Activated effector memory CD4-positive, alpha-beta T cell treated with anti-CD3 and anti-CD28 coated beads, Interleukin-2, amount 50 U/mL, for 16 hours (primary cell): ENCODE data around the gene RALGAPA2.

Experiments
- DNase-seq: peaks from one replicate; pipeline ENCODE4 v3.0.0-alpha.2; 2020

The RALGAPA2 gene

DNA sequence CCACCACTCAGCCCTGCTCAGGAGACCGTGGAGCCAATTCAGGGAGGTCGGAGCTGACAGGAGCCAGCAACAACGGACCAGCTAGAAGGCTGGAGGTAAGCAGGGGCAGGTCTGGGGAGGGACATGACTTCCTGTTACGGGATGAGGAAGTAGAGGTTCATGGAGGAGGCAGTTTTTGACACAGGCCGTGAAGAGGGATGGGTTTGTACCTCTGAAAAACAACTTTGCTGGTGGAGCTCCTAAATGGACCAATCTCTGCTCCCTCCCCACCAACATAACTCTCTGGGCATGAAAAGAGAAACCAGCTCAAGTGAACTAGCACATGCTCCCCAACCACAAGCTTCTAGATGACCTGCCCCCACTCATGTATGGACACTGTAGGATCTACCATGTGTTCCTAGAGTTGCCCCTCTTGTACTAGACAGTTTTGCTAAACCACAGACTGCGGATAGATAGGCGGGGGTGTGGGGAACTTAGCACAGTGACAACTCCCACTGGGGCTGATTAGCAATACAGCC is 31.4 kb downstream of the RALGAPA2 start:
- no peak for DNase-seq

DNA sequence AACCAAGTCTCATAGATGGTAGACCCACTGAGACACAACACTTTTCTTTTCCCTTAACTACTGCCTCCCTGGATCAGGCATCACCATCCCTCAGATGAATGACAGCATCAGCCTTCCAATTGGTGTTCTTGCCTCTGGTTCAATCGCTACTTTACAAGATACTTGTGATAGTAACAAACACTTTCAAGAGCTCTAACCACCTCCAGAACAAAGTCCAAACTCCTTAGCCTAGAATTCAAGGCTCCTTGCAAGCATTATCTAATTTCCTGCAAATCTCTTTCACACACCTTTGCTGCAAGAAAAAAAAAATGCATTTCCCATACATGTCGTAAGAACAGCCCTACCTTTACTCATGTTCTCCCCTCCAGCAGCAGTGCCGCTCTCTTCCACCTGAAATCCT is 33.1 kb downstream of the RALGAPA2 start:
- no peak for DNase-seq

DNA sequence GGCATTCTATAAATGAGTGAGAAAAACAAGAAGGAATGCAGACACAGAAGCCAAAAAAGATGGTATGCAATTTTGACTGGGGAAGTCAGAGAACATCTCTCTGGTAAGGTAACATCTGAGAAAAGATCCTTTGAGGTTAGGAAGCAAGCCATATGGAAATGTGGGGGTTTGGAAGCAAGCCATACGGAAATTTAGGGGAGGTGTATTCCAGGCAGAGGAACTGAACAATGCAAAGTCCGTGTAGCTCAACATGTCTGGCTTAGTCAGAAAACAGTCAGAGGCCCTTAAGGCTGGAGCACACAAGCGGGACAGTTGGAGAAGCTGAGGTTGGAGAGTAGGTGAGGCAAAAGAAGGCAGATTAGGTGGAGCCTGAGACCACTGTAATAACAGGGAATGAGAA is 35.3 kb downstream of the RALGAPA2 start:
- DNase-seq: no peak

DNA sequence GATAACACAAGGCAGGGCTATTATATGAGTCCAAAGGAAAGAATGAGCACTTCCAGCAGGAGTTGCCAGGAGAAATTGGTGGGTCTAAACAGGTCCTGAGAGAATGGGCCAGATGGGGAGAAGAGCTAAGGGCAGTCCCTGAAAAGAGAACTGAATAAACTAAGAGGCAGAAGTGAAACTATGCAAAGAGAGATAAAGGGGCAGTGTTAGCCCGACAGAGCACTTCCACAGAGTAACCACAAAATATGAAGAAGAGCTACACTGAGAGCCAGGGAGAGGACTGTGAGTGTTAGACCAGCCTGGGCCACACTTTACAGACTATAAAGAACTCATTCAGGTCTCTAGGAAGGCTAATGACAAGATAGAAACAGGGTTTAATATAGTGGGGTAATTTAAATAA is 43.8 kb downstream of the RALGAPA2 start:
- DNase-seq: no peak

DNA sequence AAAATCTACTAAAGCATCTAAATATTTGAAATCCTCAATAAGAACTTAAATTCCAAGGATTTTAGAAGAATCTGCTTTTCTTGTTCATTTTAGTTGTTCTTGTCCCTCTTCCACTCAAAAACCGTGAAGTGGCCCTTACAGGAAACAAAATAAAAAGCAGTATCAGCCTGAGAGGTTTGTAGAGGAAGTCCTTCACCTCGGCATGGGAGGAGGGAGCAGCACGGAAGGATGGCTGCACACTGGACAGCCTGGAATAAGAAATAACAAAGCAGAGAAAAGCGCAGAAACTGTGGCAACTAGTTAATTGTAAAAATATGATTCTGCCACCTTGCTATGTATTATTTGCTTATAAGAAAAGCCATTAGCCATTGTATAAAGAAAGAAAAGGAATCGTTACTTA is 46.1 kb downstream of the RALGAPA2 start:
- DNase-seq: no peak

DNA sequence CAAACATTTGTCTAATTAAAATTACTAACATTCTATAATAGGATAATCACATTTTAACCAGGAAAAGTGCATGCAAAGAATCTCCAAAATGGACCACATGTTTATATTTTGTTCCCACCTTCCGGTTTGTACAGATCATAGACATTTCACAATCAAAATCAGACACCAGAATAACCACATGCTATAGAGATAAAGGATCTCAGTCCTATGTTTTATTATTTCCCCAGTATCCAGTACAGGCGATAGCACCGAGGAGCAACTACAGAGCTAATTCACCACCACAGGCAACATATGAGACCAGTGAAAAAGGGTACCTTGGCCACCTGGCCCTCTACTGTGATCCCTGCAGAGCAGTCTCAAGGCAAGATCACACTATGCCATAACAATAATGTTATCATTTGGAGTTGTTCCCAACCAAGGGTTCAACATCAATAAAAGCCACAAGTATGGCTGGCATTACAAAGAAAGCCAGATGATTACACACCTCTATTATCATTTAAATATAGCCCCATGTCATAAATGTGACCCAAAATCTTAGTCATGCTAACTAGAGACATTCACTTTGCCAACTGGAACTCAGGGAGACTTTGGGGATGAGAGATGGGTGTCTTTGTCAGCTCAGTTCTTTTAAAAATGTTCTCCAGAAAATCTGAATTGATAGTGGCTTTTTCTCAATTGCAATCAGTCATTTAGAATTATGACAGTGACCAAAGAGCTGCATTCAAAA is 46.7 kb downstream of the RALGAPA2 start:
- no peak for DNase-seq

DNA sequence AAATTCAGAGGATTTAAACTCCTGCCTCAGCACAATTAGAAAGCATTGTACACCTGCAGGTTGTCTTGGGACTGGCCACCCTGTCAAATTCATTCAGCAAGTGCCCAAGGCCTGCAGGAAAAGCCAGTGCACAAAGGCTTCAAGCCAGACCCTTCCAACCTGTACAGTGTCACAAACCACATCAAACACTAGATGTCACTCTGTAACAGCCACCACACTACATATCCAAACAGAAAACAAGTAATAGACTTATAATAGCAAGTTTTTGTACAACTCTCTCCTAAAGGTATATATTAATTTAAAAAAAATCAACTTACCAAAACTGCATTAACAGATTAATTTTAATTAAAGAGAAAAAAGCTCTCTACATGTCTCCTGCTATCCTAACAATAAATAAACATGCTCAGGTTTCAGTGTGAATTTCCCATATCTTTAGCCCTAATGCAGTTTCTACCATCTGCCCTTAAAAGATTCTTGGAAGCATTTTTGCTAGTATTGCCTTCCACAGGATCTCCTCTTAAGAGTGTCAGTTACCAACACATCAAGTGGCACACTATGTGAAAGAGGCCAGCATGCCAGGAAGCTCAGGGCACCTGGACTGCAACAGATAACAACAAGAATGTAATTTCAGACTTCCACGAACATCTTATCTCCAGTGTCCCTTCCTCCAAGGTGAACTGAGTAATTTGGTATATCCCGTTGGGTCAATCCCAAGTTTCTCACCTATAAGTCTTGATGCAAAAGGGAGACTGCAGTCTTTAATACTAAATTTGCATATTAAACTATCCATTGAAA is 47.5 kb downstream of the RALGAPA2 start:
- no peak for DNase-seq

DNA sequence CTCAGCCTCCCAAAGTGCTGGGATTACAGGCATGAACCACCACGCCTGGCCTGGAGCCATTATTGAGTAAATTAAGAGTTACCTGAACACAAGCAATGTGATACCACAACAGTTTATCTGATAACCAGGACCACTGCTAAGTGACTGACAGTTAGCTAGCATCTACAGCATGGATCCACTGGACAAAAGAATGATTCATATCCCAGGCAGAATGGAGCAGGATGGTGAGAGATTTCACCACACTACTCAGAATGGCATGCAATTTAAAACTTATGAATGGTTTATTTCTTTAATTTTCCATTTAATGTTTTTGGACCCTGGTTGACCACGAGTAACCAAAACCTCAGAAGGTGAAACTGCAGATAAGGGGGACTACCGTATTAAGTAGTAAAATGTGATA is 48.6 kb downstream of the RALGAPA2 start:
- DNase-seq: no peak

DNA sequence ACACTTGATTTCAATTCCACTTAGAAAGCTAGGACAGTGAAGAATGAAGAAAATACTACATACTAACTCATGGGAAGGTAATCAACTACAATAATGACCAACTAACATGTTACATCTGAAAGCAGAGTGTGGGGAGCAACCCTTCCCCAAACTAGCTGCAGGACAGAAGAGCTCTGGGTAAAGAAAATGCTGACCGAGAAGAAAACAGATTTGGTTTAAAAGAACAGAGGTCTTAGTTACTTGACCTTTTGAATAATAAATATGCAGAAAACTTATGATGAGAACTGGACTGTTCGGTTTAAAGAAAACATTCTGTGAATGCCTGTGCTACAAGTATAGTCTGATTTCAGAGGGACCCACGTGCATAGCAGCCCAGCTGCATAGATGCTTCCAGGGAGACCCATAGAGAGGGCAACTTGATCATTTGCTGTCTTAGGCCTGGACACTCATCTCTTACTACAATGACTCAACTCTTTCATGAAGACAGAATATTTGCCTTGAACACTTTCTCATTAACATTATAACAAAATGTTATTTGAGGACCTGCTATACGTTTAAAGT is 53.5 kb downstream of the RALGAPA2 start:
- no peak for DNase-seq

DNA sequence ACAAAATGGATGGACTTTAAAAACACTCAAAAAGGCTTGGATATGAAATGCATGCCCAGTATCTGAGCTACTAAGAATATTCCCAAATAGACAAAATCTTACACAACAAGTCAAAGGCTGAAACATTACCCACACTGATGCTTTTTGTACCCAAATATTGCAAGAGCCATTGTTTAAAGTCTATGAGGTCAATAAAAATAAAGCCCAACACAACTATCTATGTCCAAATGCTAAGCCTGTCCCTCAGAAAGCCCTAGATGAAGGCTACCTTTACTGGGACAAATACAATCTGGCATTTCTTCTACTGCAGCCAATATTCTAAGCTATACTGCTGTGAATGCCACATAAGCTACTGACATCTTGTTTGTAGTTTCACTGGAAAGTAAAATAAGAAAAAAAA is 54.3 kb downstream of the RALGAPA2 start:
- DNase-seq: no peak

DNA sequence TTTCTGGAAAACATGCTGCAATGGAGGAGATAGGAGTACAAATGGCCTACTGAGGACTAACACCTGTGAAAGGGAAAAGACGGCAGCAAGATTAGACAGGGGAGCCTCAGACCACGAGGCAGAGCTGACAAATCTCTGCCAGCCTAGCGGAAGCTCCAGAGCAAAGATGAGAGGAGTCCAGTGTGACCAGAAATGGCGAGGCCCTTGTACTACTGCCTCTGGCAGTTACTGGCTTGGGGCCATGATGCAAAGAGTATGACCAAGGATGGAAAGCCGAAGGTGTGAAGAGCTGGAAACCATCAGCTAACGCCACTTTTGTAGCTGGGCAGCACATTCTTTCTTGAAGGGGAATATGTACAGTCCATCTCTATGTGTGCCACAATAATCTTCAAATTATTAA is 55.4 kb downstream of the RALGAPA2 start:
- DNase-seq: no peak

DNA sequence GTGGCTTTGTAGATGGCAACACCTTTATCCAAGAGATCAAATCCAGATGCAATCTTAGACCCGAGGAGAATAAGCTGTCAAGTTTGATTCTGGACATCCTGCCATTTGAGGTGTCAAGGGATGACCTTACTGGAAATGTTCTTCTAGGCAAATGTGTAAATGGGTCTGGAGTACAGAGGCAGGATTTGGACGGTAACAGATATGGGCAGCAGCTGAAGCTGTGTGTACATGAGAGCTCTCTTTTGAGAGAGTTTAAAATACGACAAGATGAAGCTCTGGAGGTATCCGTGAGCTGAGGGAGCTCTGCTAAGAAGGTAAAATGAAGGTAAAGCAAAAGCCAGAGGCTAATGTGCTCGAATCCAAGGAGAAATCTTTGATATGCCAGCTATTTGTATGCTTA is 56.6 kb downstream of the RALGAPA2 start:
- no peak for DNase-seq

DNA sequence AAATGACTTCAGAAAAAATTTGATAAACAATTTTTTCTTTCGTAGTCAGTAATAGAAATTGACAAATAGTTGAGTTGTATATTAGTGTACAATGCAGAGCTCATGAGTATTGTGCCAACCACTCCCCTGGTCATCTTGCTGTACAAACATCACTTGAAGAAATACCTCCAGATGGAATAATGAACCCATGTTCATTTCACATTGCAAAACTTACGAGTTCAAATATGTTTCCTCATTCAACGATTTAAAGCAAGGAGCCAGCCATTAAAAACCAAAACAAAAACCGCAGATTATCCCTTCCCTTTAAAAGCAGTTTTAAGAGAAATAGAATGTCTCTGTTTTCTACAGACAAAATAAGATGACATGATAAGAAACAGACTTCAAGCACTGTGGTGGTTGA is 62.5 kb downstream of the RALGAPA2 start:
- DNase-seq: no peak

DNA sequence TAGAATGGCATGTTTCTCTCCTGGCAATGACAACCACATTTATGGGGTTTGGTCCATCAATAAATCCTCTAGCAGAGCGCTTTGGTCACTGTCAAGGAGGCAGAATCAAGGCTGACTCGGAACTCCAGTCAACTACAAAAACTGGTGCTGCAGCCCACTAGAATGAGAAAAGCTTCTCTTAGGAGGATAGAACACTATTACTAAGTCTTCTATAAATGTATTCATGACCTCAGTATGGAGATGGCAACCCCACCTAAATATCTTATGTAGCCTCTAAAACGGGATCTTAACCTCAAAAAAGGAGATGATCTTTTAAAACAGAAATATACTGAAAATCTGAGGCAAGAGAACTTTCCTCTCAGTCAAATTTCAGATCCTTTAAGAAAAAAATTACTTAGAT is 68.5 kb downstream of the RALGAPA2 start:
- no peak for DNase-seq

DNA sequence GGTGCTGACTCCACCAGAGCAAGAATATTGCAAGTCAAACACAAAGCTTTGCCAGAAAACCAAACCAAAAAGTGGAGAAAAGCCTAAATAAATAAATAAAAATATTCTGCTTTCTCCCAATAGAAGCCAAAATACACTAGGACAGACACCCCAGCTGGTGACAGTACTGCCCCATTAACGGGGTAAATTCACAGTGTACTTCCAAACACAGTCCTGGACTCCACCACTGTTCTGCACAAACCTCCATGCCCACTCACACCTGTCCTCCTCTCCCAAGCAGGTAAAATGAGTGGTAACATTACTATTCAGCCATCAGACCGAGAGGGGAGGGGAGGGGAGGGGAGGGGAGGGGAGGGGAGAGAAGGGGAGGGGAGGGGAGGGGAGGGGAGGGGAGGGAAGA is 70.7 kb downstream of the RALGAPA2 start:
- no peak for DNase-seq

DNA sequence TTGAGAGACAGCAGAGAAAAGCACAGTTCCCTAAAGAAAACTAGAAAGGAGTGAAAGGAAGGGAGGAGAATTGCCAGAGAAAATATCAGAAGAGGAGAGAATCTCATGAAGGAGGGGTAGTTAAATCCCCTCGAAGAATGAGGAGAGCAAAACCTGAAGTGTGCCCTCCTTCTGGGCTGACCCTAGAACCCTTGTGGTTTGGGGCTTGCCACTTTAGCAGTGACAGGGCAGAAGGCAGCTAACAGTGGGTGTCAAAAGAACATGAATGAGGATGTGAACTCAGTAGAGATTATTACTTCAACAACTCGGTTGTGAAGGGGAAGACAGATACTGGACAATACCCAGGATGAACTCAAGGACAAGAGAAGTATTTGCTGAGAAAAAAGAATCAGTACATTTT is 73.6 kb downstream of the RALGAPA2 start:
- DNase-seq: no peak

DNA sequence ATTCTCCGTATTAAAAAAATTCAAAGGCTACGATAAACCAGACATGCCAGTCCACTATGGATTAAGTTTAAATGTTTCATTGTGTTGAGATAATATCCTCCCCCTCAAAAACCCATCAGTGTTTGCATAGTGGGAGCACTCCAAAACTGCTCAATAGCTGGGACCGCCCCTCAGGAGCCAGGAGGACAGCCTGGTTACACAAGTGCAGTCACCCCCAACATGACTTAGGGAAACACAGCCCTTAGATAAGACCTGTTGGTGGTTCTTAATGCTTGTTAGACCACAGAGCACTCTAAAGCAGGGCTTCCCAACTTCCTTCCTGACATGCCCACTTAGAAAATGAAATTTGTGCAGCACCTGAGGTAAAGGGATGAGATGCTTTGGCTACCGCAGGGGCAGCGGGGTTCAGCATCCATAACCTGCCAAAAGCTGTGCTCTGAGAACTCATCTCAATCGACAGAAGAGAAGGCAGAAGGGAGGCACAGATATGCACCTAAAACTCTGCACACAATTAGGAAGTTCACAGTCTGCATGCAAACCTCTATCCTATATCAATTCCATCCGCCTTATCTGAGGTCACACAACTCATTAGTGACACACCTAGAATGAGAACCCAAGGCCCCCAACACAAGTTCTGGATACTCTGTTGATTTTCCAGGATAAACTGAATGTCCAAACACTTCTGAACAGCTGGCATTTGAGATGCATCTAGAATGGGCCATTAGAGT is 74.3 kb downstream of the RALGAPA2 start:
- DNase-seq: no peak

DNA sequence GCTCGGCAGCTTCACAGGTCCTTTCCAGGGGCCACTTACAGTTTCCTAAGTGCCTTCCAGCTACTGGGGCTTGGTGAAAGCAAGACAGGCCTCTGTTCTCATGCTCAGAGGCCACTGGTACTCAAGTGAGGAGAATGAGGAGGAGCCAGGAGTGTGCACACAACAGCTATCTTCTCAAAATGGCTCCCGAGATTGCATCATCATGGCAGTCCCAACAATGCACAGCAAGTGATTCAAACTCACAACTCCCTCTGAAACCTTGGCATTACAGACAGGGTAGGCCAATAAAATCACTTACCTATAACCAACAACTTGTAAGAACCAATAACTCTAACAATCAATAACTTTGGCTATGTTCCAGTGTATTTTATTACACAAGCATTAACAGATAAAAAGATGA is 77.4 kb downstream of the RALGAPA2 start:
- no peak for DNase-seq

DNA sequence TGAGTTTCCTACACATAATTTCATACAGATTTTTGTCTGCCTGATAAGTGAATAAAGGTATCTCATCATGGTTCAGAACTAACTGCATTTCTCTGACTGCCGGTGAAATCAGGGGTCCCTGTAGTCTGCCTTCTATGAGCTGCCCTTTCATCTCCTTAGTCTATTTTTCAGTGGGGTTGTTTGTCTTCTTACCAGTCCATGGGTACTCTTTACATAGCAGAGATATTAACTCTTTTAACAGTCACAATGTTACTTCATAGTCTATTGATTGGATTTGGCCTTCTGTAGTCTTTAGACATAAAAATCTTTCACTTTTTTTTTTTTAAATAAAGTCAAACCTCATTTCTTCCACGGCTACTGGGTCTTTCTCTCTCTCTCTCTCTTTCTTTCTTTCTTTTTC is 79.8 kb downstream of the RALGAPA2 start:
- DNase-seq: no peak

DNA sequence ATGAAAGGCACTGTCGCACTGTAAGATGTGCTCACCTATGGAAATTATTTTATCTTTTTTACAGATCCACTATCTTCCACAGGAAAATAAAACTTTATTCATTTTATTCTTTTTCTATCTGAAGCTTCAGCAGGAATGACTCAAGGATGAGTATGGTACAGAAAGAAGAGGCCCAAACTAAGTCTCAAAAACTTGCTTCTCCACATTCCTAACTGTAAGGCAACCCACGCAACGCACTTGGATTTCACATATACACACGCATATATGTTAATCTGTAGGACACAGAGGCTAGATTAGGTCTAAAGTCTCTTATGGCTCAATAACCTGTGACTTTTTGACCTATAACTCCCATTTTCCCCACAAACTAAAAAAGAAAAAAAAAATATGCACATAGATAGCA is 81.9 kb downstream of the RALGAPA2 start:
- DNase-seq: no peak

DNA sequence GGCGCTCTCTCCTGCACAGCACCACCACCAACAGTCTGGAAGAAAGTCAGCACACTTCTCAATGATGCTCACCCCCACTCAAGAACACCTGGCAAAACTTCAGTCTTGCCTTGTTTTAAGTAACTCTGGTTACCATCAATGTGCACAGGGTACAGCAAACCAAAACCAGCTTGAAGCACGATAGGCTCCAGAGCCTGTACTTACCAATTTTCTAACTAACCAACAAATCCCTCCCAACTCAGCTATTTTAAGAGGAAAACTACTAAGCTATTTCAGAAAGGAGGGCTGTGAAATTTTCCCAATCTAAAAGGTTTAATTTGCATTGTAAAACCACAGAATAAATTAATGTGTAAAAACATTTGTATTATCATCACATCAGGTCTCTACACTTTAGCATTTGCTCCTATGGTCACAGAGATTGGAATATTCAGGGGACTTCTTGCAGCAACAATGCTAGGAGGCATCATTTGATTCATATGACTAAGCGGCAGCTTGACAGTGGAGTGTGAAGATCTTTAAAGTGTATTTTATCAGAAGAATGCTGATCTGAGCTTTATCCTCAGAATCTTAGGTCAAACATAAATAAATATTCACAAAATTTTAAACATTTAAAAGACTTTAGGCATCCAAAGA is 82.8 kb downstream of the RALGAPA2 start:
- DNase-seq: no peak

DNA sequence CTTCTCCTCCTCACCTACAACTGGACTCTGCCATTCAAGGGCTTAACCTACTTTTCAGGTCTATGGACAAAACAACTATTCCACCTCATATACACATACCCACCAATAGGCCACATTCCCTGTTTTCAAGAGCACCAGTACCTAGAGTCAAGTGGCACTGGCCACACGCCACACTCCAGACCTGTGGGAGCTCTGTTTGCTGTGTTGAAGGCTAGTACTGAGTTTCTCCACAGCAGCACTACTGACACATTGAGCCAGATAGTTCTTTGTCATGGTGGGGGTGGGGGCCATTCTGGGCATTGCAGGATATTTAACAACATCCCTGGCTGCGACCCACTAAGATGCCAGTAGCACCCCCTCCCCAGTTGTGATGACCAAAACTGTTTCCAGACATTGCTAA is 84.1 kb downstream of the RALGAPA2 start:
- DNase-seq: no peak

DNA sequence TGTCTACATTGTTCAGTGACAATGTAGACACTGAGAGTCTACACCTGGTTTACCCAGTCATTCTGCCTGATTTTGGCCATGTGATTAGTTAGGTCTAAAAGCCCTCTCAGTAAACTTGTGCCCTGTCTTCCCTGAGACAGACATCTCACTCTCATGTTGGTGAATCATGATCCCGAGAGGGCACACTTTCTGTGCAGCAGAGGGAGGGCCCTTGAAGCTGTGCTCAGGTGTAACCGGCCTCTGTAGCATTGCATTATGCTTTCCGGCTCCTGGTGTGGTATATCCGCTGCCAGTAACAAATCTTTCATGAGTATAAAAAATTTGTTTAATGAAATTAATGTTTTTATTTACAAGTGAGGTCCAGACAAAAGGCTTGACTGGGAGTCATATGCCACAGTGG is 85.0 kb downstream of the RALGAPA2 start:
- DNase-seq: no peak
